VCaP (cell line): ENCODE measurements around the gene GAB1.

Experiments
- H3K27ac ChIP-seq: fragments of 450-650 bp; 2 replicates; pipeline ENCODE4 v1.5.1; 2017
- CTCF ChIP-seq: fragments of 450-650 bp; conservative IDR thresholded peaks from 2 replicates; pipeline ENCODE4 v1.5.1; 2017; ENCODE audit warnings: mild to moderate bottlenecking, moderate library complexity

GAB1 gene

GRCh38 chr4:143381189-143382118 lies 44.8 kb downstream of the GAB1 start:
- peak overlapping the region; percentile 70 for H3K27ac ChIP-seq
- TF ChIP-seq CTCF = no peak

- TF ChIP-seq CTCF = no peak
- H3K27ac ChIP-seq = peak overlapping the region; percentile 70
Observed at GRCh38 chr4:143382596-143382995, 45.9 kb downstream of the GAB1 start.

- peak overlapping the region; percentile 70 for H3K27ac ChIP-seq
- TF ChIP-seq CTCF = no peak
Observed at GRCh38 chr4:143383005-143383574, 46.4 kb downstream of the GAB1 start.

- no peak for TF ChIP-seq CTCF
- H3K27ac ChIP-seq = no peak overlapping the region
Observed at GRCh38 chr4:143384381-143384994, 47.8 kb downstream of the GAB1 start.

GRCh38 chr4:143386812-143387211 lies 50.1 kb downstream of the GAB1 start:
- no peak for TF ChIP-seq CTCF
- H3K27ac ChIP-seq = no peak overlapping the region

- no peak for TF ChIP-seq CTCF
- no peak overlapping the region for H3K27ac ChIP-seq
Observed at GRCh38 chr4:143389579-143390195, 53.0 kb downstream of the GAB1 start.

GRCh38 chr4:143390764-143391163 lies 54.1 kb downstream of the GAB1 start:
- TF ChIP-seq CTCF = no peak
- H3K27ac ChIP-seq = no peak overlapping the region
